ENCODE measurements around the gene SHMT2. TPM values are rescaled to one million over a fixed set of nuclear protein-coding genes. Genes with fewer than 3 reads are reported as not detected.
A peak's percentile ranks its signal among the peaks of the same experiment; 100 is the strongest.

Gene SHMT2
- total and polyA plus RNA-seq, 9 of the 15 experiments (the other 6 are each of a cell fraction or from before 2014, with no cell fraction given) = 46.1 to 319 (median 115) TPM

- TF ChIP-seq TSHZ1 (CRISPR knock-in tag; IDR thresholded peaks at IDR 0.05) = no peak
- TF ChIP-seq GATA2 (CRISPR knock-in tag; IDR thresholded peaks at IDR 0.05) = peak; percentile 71
- TF ChIP-seq FOSL1 (tag; conservative IDR thresholded peaks at IDR 0.05) = no peak
- TF ChIP-seq NELFE (IDR thresholded peaks at IDR 0.05; ENCODE audit: insufficient read depth, insufficient read length) = no peak
- TF ChIP-seq HNRNPH1 (optimal IDR thresholded peaks at IDR 0.05; ENCODE audit: low read depth, low read length) = no peak
- TF ChIP-seq ZBTB26 (CRISPR knock-in tag; IDR thresholded peaks at IDR 0.05) = no peak
- TF ChIP-seq MED1 (CRISPR knock-in tag; IDR thresholded peaks at IDR 0.05; ENCODE audit: borderline replicate concordance) = no peak
- TF ChIP-seq RCOR1 (IDR thresholded peaks at IDR 0.05; ENCODE audit: borderline replicate concordance in 1 of 2, low read depth in 2 of 2, low read length in 2 of 2) = peak in 1 of 2 experiments; percentile 40; a peak in 1 of 4 replicates
- no peak for TF ChIP-seq TCF7 (IDR thresholded peaks at IDR 0.05; ENCODE audit: borderline replicate concordance)
- TF ChIP-seq EGR1 (conservative IDR thresholded peaks at IDR 0.05) = peak; percentile 17; the same call in 1 of the 2 replicates
- no peak for TF ChIP-seq HDGF (IDR thresholded peaks at IDR 0.05)
- TF ChIP-seq ZNF76 (CRISPR knock-in tag; IDR thresholded peaks at IDR 0.05; ENCODE audit: borderline replicate concordance) = no peak
- TF ChIP-seq NFE2L1 (tag; IDR thresholded peaks at IDR 0.05; ENCODE audit: borderline replicate concordance, low read depth) = no peak
- TF ChIP-seq SMC3 (conservative IDR thresholded peaks at IDR 0.05; ENCODE audit: insufficient read depth, low read depth, low read length) = 0 out of 2 replicates have a peak, but pooled peaks have one; percentile 42
- TF ChIP-seq ATF1 (CRISPR knock-in tag; IDR thresholded peaks at IDR 0.05) = no peak
- TF ChIP-seq ATF1 (tag; IDR thresholded peaks at IDR 0.05) = peak; percentile 77
- no peak for TF ChIP-seq TEAD4 (IDR thresholded peaks at IDR 0.05; ENCODE audit: low read length)
- TF ChIP-seq TEAD4 (CRISPR knock-in tag; IDR thresholded peaks at IDR 0.05; ENCODE audit: borderline replicate concordance) = no peak
- no peak for TF ChIP-seq SPI1 (IDR thresholded peaks at IDR 0.05; ENCODE audit: borderline replicate concordance, low read depth, low read length)
These were observed 14.2 kb downstream of the SHMT2 start (continued) for GRCh38 chr12:57243521-57244311.

All from K562 (cell line).